ENCODE results near the gene MRPL1. TPM values are rescaled to one million over a fixed set of nuclear protein-coding genes. Genes with fewer than 3 reads are reported as not detected.

Gene MRPL1
- polyA plus RNA-seq, 1 experiment: 49.9 TPM

DNA sequence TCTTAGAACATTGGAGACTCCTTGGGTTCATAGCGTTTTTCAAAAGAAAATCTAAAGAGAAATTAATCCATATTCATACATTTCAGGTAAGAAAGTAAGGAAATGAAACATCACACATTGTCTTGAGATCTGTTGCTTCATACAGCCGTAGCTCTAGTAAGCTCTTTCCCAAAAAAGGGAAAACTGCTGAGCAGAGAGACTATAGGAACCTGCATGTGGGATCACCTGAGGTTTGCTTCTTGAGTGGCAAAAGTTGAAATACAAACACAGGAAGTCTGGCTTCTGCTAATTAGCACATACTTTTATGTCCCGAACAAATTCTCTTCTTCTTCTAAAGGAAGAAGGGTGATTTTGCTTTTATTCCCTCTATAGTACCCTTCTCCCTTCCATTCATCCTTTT lies 57.7 kb downstream of the MRPL1 start:
- Histone ChIP-seq H3K9me3 (ENCODE audit: control insufficient read depth, insufficient read depth, low read length) (peaks cover 3% of the 10 kb centered on the region; the same call in 1 of the 2 replicates), H3K4me3 (ENCODE audit: low read depth, low read length) (no peak overlapping the region), H3K27ac (ENCODE audit: low read depth, low read length) (peak overlapping the region; percentile 59), H3K27me3 (ENCODE audit: control insufficient read depth, insufficient read depth, low read length) (no peaks in the 10 kb centered on the region)
- TF ChIP-seq, protein P1, sequence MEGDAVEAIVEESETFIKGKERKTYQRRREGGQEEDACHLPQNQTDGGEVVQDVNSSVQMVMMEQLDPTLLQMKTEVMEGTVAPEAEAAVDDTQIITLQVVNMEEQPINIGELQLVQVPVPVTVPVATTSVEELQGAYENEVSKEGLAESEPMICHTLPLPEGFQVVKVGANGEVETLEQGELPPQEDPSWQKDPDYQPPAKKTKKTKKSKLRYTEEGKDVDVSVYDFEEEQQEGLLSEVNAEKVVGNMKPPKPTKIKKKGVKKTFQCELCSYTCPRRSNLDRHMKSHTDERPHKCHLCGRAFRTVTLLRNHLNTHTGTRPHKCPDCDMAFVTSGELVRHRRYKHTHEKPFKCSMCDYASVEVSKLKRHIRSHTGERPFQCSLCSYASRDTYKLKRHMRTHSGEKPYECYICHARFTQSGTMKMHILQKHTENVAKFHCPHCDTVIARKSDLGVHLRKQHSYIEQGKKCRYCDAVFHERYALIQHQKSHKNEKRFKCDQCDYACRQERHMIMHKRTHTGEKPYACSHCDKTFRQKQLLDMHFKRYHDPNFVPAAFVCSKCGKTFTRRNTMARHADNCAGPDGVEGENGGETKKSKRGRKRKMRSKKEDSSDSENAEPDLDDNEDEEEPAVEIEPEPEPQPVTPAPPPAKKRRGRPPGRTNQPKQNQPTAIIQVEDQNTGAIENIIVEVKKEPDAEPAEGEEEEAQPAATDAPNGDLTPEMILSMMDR (IDR thresholded peaks at IDR 0.05; ENCODE audit: low read depth, low read length): no peak
- CTCF ChIA-PET: interaction anchor here (0.5 kb wide), 1 partner anchor 10 kb away, joined by 3 read pairs; no protein-coding TSS in a partner anchor
- POLR2A ChIA-PET: no interaction called here
- DNase-seq (ENCODE audit: low read depth, low spot score): no peak

DNA sequence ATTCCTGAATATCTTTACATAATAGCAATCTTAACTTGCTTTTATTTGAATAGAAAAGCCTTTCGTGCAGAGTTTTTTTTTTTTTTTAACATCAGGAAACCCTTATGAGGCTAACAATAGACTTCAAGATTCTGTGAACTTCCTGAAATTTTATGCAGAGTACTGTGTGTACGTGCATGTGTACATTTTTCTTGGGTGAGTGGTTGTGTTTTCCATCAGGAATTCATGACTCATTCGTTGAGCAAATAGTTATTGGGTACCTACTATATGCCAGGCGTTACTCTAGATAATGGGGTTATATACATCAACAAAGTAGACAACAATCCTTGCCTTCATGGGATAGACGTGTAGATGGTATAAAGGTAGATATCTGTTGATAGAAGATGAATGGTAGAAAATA lies 59.1 kb downstream of the MRPL1 start:
- Histone ChIP-seq H3K9me3 (ENCODE audit: control insufficient read depth, insufficient read depth, low read length) (peaks cover 3% of the 10 kb centered on the region; the same call in 1 of the 2 replicates), H3K27me3 (ENCODE audit: control insufficient read depth, insufficient read depth, low read length) (no peaks in the 10 kb centered on the region), H3K27ac (ENCODE audit: low read depth, low read length) (no peak overlapping the region), H3K4me3 (ENCODE audit: low read depth, low read length) (no peak overlapping the region)
- CTCF ChIA-PET: no interaction called here
- TF ChIP-seq, protein P1 (IDR thresholded peaks at IDR 0.05; ENCODE audit: low read depth, low read length): no peak
- POLR2A ChIA-PET: no interaction called here
- peak; percentile 75 for DNase-seq (ENCODE audit: low read depth, low spot score)

DNA sequence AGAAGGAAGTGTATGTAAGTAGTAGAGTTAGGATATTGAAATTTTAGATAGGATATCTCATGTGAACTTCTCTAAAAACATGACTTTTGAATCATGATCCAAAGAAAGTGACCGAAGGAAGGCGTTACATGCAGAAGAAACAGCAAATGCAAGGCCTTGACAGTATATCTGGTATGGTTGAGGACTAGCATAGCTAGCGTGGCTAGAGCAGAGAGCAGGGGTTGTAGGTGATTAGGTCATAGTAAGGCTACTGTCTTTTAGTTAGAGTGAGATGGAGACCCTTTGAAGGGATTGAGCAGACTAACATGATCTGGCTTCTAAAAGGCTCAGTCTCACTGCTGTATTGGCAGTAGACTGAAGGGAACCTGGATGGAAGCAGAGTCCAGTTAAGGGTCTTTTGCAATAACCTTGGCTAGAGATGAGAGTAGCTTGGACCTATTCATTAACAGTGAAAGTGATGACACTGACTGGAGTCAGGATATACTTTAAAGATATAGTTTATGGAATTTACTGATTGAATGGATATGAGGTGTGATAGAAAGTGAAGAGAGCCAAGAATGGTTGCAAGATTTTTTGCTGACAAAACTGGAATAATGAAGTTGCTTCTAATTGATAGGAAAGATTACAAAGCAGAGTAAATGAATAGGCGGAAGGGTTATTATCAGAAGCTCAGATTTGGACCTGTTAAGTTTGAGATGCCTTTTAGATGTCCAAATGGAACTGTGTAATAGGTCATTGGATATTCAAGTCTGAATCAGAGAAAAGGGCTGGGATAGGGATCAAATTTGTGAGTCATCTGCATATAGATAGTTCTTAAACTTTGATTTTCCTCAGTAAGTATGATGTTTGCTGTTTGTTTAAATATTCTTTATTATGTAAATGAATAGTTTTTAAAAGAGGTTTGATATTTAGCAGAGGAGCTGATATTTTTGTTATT lies 59.8 kb downstream of the MRPL1 start:
- ChIA-PET CTCF (interaction anchor here (1.0 kb wide), 1 partner anchor 9 kb away, joined by 4 read pairs; no protein-coding TSS in a partner anchor), POLR2A (no interaction called here)
- TF ChIP-seq, protein P1 (IDR thresholded peaks at IDR 0.05; ENCODE audit: low read depth, low read length): no peak
- DNase-seq (ENCODE audit: low read depth, low spot score): no peak
- Histone ChIP-seq H3K4me3 (ENCODE audit: low read depth, low read length) (no peak overlapping the region), H3K27ac (ENCODE audit: low read depth, low read length) (peak overlapping the region; percentile 62), H3K9me3 (ENCODE audit: control insufficient read depth, insufficient read depth, low read length) (peaks cover 3% of the 10 kb centered on the region; the same call in 1 of the 2 replicates), H3K27me3 (ENCODE audit: control insufficient read depth, insufficient read depth, low read length) (no peaks in the 10 kb centered on the region)

DNA sequence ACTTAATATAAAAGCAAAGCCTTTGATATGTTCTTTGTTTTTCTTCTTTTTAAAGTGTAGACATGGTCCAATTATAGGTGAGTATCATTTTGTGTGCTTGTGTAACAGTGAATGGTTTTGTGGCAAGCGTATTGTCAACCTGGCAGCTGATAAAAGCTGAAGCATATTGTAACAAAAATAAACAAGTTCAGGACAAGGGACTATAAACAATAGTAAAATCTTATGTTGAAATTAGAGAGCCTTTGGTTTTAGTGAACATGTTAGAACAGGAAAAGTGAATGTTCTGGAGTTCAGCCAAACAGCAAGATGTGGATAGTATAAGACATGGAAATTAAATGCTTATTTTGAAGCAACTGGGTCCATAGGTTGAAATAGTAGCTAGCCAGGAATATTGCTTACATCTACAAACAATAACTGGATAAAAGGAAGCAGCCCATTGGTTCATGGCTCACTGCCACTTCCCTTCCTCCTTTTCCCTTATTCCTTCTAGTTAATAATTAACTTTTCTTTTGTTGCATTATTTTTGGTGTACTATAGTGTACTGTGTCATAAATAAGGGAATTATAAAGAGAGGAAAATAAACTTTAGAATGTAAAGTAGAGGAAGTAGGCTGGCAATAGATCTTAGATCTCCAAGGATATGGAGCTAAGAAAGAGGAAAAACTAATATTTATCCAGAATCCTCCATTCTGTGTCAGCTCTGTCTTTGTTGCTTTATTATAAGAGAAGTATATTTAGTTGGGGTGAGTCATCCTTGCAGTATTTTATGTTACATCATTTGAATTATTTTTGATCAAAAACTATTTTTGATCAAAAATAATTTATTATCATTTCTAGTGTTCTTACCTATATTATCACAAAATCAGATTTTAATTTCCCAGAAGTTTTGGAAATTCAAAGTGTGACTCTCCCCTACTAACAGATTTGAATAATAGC lies 65.6 kb downstream of the MRPL1 start:
- ChIA-PET CTCF (interaction anchor here (1.8 kb wide), 1 partner anchor 31 kb away, joined by 6 read pairs; no protein-coding TSS in a partner anchor), POLR2A (no interaction called here)
- Histone ChIP-seq H3K27ac (ENCODE audit: low read depth, low read length) (no peak overlapping the region), H3K9me3 (ENCODE audit: control insufficient read depth, insufficient read depth, low read length) (peaks cover 3% of the 10 kb centered on the region; the same call in 1 of the 2 replicates), H3K4me3 (ENCODE audit: low read depth, low read length) (no peak overlapping the region), H3K27me3 (ENCODE audit: control insufficient read depth, insufficient read depth, low read length) (no peaks in the 10 kb centered on the region)
- TF ChIP-seq, protein P1 (IDR thresholded peaks at IDR 0.05; ENCODE audit: low read depth, low read length): no peak
- DNase-seq (ENCODE audit: low read depth, low spot score): no peak
